ENCODE measurements around the gene RSBN1L.

The RSBN1L gene

DNA sequence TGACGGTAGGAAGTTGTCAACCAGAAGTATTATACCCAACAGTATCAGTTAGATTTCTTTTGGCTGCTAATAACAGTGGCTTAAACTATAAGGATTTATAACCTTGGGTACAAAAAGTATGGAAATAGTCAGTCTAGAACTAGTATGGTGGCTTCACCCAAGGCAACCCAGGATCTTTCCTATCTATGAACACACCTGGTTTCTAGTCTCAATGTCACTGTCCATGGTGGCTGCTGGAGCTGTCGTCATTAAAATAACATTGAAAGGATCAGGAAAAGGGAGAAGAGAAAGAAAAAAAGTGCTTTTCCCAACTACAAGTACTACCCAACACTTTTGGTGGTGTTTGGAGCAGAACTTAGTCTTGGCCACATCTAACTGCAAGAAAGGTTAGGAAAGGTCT, 130.0 kb downstream of the RSBN1L start:
- H3K27ac ChIP-seq (ENCODE audit: low read depth, low read length): no peak overlapping the region
- no peak overlapping the region for H3K9ac ChIP-seq (ENCODE audit: low read length in 5 of 5)
- no peaks in the 10 kb centered on the region for H3K27me3 ChIP-seq (ENCODE audit: control insufficient read depth in 5 of 5, insufficient read depth in 4 of 5, low read length in 5 of 5)
- H3K4me3 ChIP-seq (ENCODE audit: low read depth in 1 of 5, low read length in 5 of 5): no peak overlapping the region
- no peaks in the 10 kb centered on the region for H3K4me1 ChIP-seq (ENCODE audit: control insufficient read depth in 5 of 5, insufficient read depth in 5 of 5, low read length in 5 of 5)
- H3K9me3 ChIP-seq (ENCODE audit: control insufficient read depth in 5 of 5, low read length in 5 of 5): peaks cover 2 to 25% (median 19%) of the 10 kb centered on the region in 5 donors
- no peaks in the 10 kb centered on the region for H3K36me3 ChIP-seq (ENCODE audit: control insufficient read depth in 5 of 5, insufficient read depth in 5 of 5, low read length in 5 of 5)

DNA sequence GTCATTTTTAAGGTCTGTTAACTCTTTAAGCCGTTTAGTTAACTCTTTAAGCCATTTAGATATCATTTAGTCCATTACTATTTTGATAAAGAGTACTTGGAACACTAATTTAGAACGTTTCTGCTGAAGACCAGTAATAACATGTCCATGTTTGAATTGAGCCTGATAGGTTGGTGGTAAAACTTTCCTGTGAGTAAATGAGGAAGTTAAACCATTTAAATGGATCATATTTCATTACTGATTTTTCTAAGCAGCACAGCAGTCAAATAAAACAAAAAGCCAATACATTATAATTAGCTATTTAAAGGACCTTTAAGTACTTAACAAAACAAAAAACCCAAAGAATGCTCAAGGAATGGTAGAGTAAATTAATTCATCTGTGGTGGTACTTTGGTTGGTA, 131.7 kb downstream of the RSBN1L start:
- no peak overlapping the region for H3K4me3 ChIP-seq (ENCODE audit: low read depth in 1 of 5, low read length in 5 of 5)
- H3K4me1 ChIP-seq (ENCODE audit: control insufficient read depth in 5 of 5, insufficient read depth in 5 of 5, low read length in 5 of 5): no peaks in the 10 kb centered on the region
- peaks cover 0 to 12% (median 6%) of the 10 kb centered on the region in 5 donors for H3K9me3 ChIP-seq (ENCODE audit: control insufficient read depth in 5 of 5, low read length in 5 of 5)
- no peak overlapping the region for H3K27ac ChIP-seq (ENCODE audit: low read depth, low read length)
- no peak overlapping the region for H3K9ac ChIP-seq (ENCODE audit: low read length in 5 of 5)
- H3K36me3 ChIP-seq (ENCODE audit: control insufficient read depth in 5 of 5, insufficient read depth in 5 of 5, low read length in 5 of 5): no peaks in the 10 kb centered on the region
- H3K27me3 ChIP-seq (ENCODE audit: control insufficient read depth in 5 of 5, insufficient read depth in 4 of 5, low read length in 5 of 5): no peaks in the 10 kb centered on the region

DNA sequence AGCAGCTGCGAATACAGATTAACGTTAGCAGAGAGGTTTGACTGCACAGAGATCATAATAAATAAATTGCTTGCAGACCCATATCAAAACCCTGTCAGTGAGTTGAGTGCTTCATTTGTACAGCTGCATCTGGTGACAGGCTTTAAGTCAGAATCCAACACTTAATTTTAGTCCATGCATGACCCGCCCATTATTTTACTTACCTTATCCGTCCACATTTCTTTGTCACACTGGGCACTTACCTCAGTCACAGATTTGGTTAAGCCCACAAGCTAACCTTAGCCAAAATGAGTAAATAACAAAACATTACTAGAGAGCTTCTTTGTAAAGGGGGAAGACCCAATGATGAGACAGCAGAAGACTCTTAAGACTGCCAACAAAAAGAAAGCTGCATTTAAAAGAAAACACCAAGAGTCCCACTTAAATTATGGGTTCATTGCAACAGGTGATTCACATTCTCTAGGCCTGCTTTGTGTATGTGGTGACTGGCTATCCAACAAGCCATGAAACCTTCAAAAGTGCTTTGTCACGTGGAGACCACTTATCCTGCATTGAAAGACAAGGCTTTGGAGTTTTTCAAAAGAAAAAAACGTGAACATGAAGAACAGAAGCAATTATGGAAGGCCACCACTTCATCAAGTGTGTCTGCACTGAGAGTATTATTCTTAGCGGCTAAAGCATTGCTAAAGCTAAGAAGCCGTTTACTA, 134.5 kb downstream of the RSBN1L start:
- no peak overlapping the region for H3K9ac ChIP-seq (ENCODE audit: low read length in 5 of 5)
- no peaks in the 10 kb centered on the region for H3K36me3 ChIP-seq (ENCODE audit: control insufficient read depth in 5 of 5, insufficient read depth in 5 of 5, low read length in 5 of 5)
- no peak overlapping the region for H3K4me3 ChIP-seq (ENCODE audit: low read depth in 1 of 5, low read length in 5 of 5)
- H3K27ac ChIP-seq (ENCODE audit: low read depth, low read length): no peak overlapping the region
- no peaks in the 10 kb centered on the region for H3K27me3 ChIP-seq (ENCODE audit: control insufficient read depth in 5 of 5, insufficient read depth in 4 of 5, low read length in 5 of 5)
- H3K4me1 ChIP-seq (ENCODE audit: control insufficient read depth in 5 of 5, insufficient read depth in 5 of 5, low read length in 5 of 5): no peaks in the 10 kb centered on the region
- H3K9me3 ChIP-seq (ENCODE audit: control insufficient read depth in 5 of 5, low read length in 5 of 5): peaks cover 0 to 9% (median 6%) of the 10 kb centered on the region in 5 donors

DNA sequence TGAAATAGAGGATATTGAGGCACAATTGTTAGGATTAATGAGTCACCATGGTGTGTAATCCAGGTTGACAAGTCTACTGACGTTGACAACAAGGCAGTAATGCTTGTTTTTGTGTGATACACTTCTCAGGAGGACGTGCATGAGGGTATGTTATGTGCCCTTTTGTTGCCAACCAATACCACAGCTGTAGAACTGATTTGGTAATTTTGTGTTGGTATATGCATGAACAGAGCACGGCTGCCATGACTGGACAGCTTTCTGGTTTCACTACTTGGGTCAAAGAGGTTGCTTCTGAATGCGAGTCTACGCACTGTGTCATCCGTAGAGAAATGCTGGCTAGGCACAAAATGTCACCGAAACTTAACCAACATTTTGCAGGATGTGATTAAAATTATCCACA, 135.2 kb downstream of the RSBN1L start:
- no peak overlapping the region for H3K27ac ChIP-seq (ENCODE audit: low read depth, low read length)
- no peaks in the 10 kb centered on the region for H3K27me3 ChIP-seq (ENCODE audit: control insufficient read depth in 5 of 5, insufficient read depth in 4 of 5, low read length in 5 of 5)

DNA sequence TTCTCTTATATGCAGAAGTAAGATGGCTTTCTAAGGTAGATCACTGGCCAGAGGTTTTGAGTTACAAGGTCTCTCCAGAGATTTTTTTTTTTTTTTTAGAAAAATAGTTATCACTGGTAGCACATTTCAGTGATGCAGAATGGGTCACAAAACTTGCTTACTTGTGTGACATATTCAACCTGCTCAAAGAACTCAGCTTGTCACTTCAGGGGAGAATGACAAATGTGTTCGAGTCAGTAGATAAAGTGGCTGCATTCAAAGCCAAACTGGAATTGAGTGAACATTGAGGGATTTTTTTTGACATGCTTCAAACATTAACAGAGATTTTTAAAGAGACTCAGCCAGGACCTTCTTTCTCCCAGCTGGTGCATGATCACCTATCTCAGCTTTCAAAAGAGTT, 135.7 kb downstream of the RSBN1L start:
- Histone ChIP-seq H3K4me1 (ENCODE audit: control insufficient read depth in 5 of 5, insufficient read depth in 5 of 5, low read length in 5 of 5) (no peaks in the 10 kb centered on the region), H3K36me3 (ENCODE audit: control insufficient read depth in 5 of 5, insufficient read depth in 5 of 5, low read length in 5 of 5) (no peaks in the 10 kb centered on the region), H3K27me3 (ENCODE audit: control insufficient read depth in 5 of 5, insufficient read depth in 4 of 5, low read length in 5 of 5) (no peaks in the 10 kb centered on the region), H3K9ac (ENCODE audit: low read length in 5 of 5) (no peak overlapping the region), H3K27ac (ENCODE audit: low read depth, low read length) (no peak overlapping the region), H3K9me3 (ENCODE audit: control insufficient read depth in 5 of 5, low read length in 5 of 5) (no peaks in the 10 kb centered on the region), H3K4me3 (ENCODE audit: low read depth in 1 of 5, low read length in 5 of 5) (no peak overlapping the region)

More for the DNA sequence above, 135.2 kb downstream of the RSBN1L start:
- Histone ChIP-seq H3K36me3 (ENCODE audit: control insufficient read depth in 5 of 5, insufficient read depth in 5 of 5, low read length in 5 of 5) (no peaks in the 10 kb centered on the region), H3K9me3 (ENCODE audit: control insufficient read depth in 5 of 5, low read length in 5 of 5) (peaks cover 0 to 2% (median 2%) of the 10 kb centered on the region in 5 donors), H3K4me3 (ENCODE audit: low read depth in 1 of 5, low read length in 5 of 5) (no peak overlapping the region), H3K4me1 (ENCODE audit: control insufficient read depth in 5 of 5, insufficient read depth in 5 of 5, low read length in 5 of 5) (no peaks in the 10 kb centered on the region), H3K9ac (ENCODE audit: low read length in 5 of 5) (no peak overlapping the region)
